Measurements from ENCODE around the gene EFCAB12.
A peak's percentile ranks its signal among the peaks of the same experiment; 100 is the strongest.

DNA sequence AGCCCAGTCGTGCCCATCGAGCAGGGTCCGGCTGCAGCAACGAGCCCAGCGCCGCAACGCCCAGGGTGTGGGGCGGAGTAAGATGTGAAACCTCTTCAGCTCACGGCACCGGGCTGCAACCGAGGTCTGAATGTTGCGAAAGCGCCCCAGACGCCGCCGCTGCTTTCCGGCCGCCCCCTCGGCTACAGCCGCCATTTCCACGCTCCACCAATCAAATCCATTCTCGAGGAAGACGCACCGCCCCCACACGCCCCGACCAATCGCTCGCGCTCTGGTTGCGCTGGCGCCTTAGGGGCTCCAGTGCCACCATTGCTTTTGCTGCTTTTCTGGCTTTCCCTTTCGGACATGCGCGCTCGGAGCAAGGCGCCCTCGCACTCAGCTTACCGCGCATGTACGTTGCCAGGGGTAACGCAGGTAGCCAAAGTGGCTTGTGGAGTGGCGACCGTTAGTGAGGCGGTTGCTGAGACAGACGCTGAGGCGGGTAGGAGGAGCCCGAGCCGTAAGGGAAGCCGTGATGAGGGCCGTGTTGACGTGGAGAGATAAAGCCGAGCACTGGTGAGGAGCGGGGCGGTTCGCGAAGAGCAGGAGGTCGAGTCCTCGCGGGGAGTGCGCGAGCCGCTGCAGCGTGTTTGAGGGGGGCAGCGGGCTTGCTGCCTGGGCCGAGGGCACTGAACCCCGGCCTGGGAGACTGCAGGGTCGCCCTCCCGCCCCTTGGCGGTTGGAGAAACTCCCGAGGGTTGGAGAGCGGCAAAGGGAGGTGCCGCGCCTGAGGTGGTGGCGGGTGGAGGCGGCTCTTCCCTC, 11.6 kb upstream of the EFCAB12 start, which contains the start of the genes IFT122 and MBD4:
- TF ChIP-seq, protein P1, sequence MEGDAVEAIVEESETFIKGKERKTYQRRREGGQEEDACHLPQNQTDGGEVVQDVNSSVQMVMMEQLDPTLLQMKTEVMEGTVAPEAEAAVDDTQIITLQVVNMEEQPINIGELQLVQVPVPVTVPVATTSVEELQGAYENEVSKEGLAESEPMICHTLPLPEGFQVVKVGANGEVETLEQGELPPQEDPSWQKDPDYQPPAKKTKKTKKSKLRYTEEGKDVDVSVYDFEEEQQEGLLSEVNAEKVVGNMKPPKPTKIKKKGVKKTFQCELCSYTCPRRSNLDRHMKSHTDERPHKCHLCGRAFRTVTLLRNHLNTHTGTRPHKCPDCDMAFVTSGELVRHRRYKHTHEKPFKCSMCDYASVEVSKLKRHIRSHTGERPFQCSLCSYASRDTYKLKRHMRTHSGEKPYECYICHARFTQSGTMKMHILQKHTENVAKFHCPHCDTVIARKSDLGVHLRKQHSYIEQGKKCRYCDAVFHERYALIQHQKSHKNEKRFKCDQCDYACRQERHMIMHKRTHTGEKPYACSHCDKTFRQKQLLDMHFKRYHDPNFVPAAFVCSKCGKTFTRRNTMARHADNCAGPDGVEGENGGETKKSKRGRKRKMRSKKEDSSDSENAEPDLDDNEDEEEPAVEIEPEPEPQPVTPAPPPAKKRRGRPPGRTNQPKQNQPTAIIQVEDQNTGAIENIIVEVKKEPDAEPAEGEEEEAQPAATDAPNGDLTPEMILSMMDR (IDR thresholded peaks at IDR 0.05 in 2 of 3, conservative IDR thresholded peaks at IDR 0.05 in 1 of 3; ENCODE audit: control insufficient read depth in 2 of 3, extremely low read depth in 1 of 3, insufficient read depth in 1 of 3, low read depth in 3 of 3, low read length in 3 of 3), result no peak
- TF ChIP-seq BACH1 (IDR thresholded peaks at IDR 0.05; ENCODE audit: borderline replicate concordance) (peak; percentile 77), POLR2A (IDR thresholded peaks at IDR 0.05; ENCODE audit: low read depth, low read length) (peak; percentile 89), TAF1 (IDR thresholded peaks at IDR 0.05; ENCODE audit: borderline replicate concordance, low read depth, low read length) (peak; percentile 96), ZSCAN29 (IDR thresholded peaks at IDR 0.05) (no peak), SIN3A (IDR thresholded peaks at IDR 0.05; ENCODE audit: low read depth, low read length) (peak; percentile 73), MTA2 (IDR thresholded peaks at IDR 0.05; ENCODE audit: low read depth) (no peak; the same call in 1 of the 2 replicates), CHD1 (IDR thresholded peaks at IDR 0.05; ENCODE audit: low read depth, low read length) (no peak), EP300 (IDR thresholded peaks at IDR 0.05; ENCODE audit: borderline replicate concordance in 1 of 2, control insufficient read depth in 1 of 2, low read depth in 2 of 2, low read length in 2 of 2) (no peak; a peak in 1 of 4 replicates), SIX5 (IDR thresholded peaks at IDR 0.05; ENCODE audit: low read depth, low read length, severe bottlenecking) (peak; percentile 19), TCF3 (IDR thresholded peaks at IDR 0.05; ENCODE audit: borderline replicate concordance, insufficient read depth, low read depth, low read length) (peak; percentile 49; the same call in 1 of the 2 replicates), EZH2 (IDR thresholded peaks at IDR 0.05; ENCODE audit: borderline replicate concordance, control insufficient read depth, low read depth, low read length) (no peak)
- TF ChIP-seq, protein P2, sequence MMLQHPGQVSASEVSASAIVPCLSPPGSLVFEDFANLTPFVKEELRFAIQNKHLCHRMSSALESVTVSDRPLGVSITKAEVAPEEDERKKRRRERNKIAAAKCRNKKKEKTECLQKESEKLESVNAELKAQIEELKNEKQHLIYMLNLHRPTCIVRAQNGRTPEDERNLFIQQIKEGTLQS (IDR thresholded peaks at IDR 0.05; ENCODE audit: borderline replicate concordance, extremely low read depth, low read depth, low read length), result no peak
- TF ChIP-seq, protein P3, sequence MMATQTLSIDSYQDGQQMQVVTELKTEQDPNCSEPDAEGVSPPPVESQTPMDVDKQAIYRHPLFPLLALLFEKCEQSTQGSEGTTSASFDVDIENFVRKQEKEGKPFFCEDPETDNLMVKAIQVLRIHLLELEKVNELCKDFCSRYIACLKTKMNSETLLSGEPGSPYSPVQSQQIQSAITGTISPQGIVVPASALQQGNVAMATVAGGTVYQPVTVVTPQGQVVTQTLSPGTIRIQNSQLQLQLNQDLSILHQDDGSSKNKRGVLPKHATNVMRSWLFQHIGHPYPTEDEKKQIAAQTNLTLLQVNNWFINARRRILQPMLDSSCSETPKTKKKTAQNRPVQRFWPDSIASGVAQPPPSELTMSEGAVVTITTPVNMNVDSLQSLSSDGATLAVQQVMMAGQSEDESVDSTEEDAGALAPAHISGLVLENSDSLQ (IDR thresholded peaks at IDR 0.05), result peak; percentile 51

All from GM12878 (cell line).